Endothelial cell (in vitro differentiated cells): ENCODE data around the gene PIGS. TPM values are rescaled to one million over a fixed set of nuclear protein-coding genes. Genes with fewer than 3 reads are reported as not detected.

ENCODE experiments used
- DNase-seq: peaks from one replicate; pipeline ENCODE4 v3.0.0; 2021; ENCODE audit warnings: low spot score
- H3K27ac Mint-ChIP-seq: one replicate; pipeline ENCODE4 v1.8.0; 2021; ENCODE audit warnings: mixed read lengths, inconsistent platforms; ENCODE audit not compliant: unreplicated experiment
- H3K27me3 Mint-ChIP-seq: one replicate; pipeline ENCODE4 v1.8.0; 2021; ENCODE audit warnings: mild to moderate bottlenecking, moderate library complexity, mixed read lengths, inconsistent platforms; ENCODE audit not compliant: unreplicated experiment
- H3K36me3 Mint-ChIP-seq: one replicate; pipeline ENCODE4 v1.8.0; 2021; ENCODE audit warnings: mild to moderate bottlenecking, low read depth, mixed read lengths, inconsistent platforms; ENCODE audit not compliant: unreplicated experiment
- H3K4me1 Mint-ChIP-seq: one replicate; pipeline ENCODE4 v1.8.0; 2021; ENCODE audit warnings: mild to moderate bottlenecking, mixed read lengths, inconsistent platforms; ENCODE audit not compliant: unreplicated experiment
- H3K4me3 Mint-ChIP-seq: one replicate; pipeline ENCODE4 v1.8.0; 2021; ENCODE audit warnings: mild to moderate bottlenecking, mixed read lengths, inconsistent platforms; ENCODE audit not compliant: unreplicated experiment
- H3K9me3 Mint-ChIP-seq: one replicate; pipeline ENCODE4 v1.8.0; 2021; ENCODE audit warnings: mixed read lengths, inconsistent platforms; ENCODE audit not compliant: unreplicated experiment
- total RNA-seq: library from RNA; stranded (reverse); fragmentation: NEBNext Ultra II Directional; extraction: Animal tissue kit (Norgen Biotek cat#: 25700); gene quantifications from one replicate; pipeline ENCODE4 v1.2.1, GENCODE V29; 2021; ENCODE audit not compliant: unreplicated experiment
- TF ChIP-seq, protein P1 (sequence below): fragments of 200-600 bp; sonication (generic); IDR thresholded peaks from one replicate; pipeline ENCODE4 v1.5.0; 2021; ENCODE audit warnings: antibody characterized with exemption; ENCODE audit not compliant: unreplicated experiment

PIGS gene
- total RNA-seq, 1 donor from 2014 or later = 53.6 TPM

DNA sequence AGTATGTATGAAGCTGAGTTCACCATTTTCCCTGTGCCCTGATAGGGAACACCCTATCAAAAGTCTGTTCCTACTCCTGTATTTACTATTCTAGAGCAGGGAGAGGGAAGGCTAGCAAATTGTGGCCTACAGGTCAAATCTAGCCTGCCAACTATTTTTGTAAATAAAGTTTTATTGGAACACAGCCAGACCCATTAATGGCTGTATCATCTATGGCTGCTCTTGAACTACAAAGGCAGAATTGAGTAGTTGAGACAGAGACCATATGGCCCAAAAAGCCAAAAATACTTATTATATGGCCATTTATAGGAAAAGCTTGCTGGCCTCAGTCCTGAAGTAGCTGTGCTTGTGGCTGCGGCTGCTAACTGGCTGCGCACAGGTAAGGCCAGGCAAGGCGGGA, 9.6 kb upstream of the PIGS start:
- Mint-ChIP-seq H3K27ac (no peak overlapping the region), H3K36me3 (peaks cover 22% of the 10 kb centered on the region)

DNA sequence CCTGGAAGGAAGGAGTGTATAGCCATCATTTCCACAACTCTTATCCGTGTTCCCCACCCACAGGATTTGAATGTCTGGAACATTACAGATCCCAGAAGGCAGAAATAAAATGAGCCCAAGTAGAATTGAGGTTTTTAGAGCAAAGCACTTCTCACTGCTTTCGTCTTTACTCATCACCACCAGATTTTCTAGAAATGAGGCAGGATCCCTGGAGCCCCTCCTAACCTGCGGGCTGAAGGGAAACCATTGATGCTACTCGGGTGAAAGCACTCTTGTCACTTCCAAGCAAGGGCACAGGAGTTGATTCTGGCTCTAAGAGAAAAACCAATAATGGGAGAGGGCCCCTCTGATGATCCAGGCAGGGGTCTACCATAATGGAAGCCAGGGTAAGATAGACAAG, 8.2 kb upstream of the PIGS start:
- TF ChIP-seq, protein P1, sequence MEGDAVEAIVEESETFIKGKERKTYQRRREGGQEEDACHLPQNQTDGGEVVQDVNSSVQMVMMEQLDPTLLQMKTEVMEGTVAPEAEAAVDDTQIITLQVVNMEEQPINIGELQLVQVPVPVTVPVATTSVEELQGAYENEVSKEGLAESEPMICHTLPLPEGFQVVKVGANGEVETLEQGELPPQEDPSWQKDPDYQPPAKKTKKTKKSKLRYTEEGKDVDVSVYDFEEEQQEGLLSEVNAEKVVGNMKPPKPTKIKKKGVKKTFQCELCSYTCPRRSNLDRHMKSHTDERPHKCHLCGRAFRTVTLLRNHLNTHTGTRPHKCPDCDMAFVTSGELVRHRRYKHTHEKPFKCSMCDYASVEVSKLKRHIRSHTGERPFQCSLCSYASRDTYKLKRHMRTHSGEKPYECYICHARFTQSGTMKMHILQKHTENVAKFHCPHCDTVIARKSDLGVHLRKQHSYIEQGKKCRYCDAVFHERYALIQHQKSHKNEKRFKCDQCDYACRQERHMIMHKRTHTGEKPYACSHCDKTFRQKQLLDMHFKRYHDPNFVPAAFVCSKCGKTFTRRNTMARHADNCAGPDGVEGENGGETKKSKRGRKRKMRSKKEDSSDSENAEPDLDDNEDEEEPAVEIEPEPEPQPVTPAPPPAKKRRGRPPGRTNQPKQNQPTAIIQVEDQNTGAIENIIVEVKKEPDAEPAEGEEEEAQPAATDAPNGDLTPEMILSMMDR = no peak

More for the DNA sequence above, 9.6 kb upstream of the PIGS start:
- TF ChIP-seq, protein P1 = no peak
- H3K4me3 Mint-ChIP-seq = no peak overlapping the region
- peaks cover 5% of the 10 kb centered on the region for H3K27me3 Mint-ChIP-seq
- peaks cover 14% of the 10 kb centered on the region for H3K4me1 Mint-ChIP-seq
- H3K9me3 Mint-ChIP-seq = no peaks in the 10 kb centered on the region
- no peak for DNase-seq

DNA sequence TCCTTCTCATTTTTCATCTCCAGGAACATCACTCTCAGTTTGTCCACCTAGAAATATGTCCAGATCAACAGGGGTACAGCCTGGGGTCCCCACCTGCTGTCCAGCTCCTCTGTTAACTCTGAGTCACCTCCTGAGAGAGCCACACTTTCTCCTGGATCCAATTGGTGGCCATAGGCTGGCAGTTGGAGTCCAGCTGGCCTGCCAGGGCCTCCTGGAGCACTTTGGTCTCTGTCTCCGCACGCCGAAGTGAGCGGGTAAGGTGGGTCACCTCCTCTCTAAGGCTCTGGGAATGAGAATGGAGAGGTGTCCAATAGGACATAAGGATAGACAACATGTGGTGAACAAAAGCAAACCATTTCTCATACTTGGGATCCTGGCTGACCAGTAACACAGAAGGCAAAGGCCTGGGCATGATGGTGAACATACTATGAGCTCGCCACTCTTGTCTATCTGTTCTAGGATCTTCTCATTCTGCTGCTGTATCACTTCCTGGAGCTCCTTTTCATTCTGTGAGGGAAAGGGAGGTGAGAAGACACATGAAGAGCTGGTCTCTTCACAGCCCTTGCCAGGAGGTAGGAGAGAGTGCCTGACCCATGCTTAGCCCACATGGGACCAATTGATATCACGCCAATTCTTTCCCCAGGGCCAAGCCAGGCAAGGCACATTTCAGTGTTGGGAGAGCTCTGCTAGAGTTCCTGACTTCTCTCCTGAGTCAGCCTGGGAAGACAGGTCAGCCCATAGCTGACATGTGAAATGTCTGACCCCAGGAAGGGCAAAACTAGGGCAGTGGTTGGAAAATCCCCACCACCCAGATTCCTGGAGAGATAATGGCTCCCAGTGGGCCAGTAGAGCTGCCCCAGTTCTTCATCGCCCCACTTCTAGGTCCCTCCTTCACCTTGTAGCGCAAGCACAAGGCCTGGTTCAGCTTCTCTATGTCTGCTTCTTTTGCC, 7.2 kb upstream of the PIGS start:
- Mint-ChIP-seq H3K27me3 (peaks cover 8% of the 10 kb centered on the region), H3K4me1 (peaks cover 7% of the 10 kb centered on the region), H3K27ac (no peak overlapping the region), H3K4me3 (no peak overlapping the region), H3K36me3 (peaks cover 12% of the 10 kb centered on the region), H3K9me3 (no peaks in the 10 kb centered on the region)
- TF ChIP-seq, protein P1 = no peak
- DNase-seq = no peak

More for the DNA sequence above, 8.2 kb upstream of the PIGS start:
- H3K27me3 Mint-ChIP-seq = peaks cover 8% of the 10 kb centered on the region
- peaks cover 7% of the 10 kb centered on the region for H3K4me1 Mint-ChIP-seq
- H3K9me3 Mint-ChIP-seq = no peaks in the 10 kb centered on the region
- H3K27ac Mint-ChIP-seq = no peak overlapping the region
- DNase-seq = no peak
- peaks cover 12% of the 10 kb centered on the region for H3K36me3 Mint-ChIP-seq
- H3K4me3 Mint-ChIP-seq = no peak overlapping the region

DNA sequence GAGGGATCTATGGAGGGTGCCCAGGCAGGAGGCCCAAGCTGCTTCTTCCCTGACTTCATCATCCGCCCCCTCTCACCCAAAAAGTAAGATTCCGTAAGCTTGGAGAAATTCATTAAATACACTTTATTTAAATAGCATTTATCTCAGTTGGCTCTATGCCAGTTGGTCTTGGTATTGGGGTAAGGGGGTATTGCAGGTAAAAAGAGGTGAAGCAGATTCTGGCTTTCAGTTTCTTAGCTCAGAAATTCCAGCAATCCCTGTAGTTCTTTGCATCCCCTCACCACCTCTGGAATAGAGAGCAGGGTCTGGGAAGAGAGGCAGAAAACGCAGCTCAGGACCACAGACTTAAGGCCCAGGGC, 6.1 kb upstream of the PIGS start:
- Mint-ChIP-seq H3K4me1 (peaks cover 7% of the 10 kb centered on the region), H3K9me3 (no peaks in the 10 kb centered on the region), H3K27ac (no peak overlapping the region), H3K36me3 (peaks cover 19% of the 10 kb centered on the region), H3K27me3 (peaks cover 8% of the 10 kb centered on the region), H3K4me3 (no peak overlapping the region)
- no peak for DNase-seq
- TF ChIP-seq, protein P1 = no peak
